Midbrain (tissue), 1 donor: ENCODE data around the gene INVS.
A peak's percentile ranks its signal among the peaks of the same experiment; 100 is the strongest.
"Not testable (repeated sequence)": the region's sequence is repeated elsewhere in the genome, so short reads cannot be mapped to it uniquely, and the experiment has no call there.

Experiments
- DNase-seq: peaks from one replicate; lab custom pipeline; 2025; lab: John Stamatoyannopoulos, UW

The INVS gene

DNA sequence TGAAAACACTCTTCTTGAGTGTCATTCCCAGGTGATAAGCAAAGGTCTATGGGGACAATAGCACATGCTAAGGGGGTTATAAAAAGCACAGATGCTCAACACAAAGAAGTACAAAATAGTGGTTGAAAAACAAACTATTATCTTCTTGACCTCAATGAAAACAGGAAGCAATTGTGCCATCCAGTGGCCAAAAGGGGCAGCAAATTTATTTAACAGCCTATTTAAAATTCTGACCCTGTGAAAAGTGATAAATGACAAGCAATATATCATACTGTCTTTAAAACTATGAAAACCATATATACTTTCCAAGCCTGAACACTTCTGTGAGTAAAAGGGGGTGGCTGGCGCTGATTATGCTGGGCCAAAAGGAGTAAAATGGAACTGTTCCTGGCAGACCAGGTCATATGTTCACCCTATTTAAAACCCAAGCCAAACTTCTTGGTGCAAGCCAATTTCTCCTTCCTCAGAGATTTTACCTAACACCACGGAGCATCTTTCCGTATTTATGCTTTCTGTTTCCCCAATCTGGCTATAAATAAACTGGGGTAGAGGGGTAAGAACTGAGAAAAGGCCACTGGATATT, 224.0 kb downstream of the INVS start:
- DNase-seq = peak; percentile 45

DNA sequence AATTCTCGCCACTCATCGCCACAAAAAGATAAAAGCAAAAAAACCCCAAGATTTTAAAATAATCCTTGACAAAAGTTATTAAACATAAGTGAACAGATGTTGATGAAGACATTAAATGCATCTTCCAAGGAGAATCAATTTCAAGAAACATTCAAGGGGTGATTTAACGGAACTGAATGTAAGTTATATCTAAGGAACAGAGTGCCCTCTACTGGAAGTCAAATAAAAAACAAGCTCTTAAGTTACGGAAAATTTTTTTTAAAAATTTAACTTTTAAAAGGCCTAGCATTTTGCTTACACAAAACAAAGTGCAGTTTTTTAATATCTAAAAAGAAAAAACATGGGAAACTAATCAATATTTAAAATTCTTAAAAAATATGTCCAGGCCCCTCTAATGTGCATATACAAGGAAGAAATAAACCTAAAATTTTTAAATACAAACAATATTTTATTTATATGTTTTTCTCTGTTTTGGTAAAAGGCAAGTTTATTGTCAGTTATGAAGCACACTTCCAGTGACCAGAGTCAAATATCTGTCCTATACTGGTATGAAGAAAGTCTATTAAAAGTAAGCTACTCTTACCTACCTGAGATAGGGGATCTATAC, 225.7 kb downstream of the INVS start:
- peak; percentile 26 for DNase-seq

DNA sequence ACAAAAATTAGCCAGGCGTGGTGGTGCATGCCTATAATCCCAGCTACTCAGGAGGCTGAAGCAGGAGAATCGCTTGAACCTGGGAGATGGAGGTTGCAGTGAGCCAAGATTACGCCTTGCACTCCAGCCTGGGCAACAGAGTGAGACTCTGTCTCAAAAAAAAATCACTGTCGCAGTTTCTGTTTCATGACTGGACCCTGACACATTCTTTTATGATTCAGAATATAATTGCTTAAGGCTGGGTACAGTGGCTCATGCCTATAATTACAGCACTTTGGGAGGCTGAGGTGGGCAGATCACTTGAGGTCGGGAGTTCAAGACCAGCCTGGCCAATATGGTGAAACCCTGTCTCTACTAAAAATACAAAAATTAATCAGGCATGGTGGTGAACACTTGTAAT, 239.7 kb downstream of the INVS start:
- not testable (repeated sequence) for DNase-seq

DNA sequence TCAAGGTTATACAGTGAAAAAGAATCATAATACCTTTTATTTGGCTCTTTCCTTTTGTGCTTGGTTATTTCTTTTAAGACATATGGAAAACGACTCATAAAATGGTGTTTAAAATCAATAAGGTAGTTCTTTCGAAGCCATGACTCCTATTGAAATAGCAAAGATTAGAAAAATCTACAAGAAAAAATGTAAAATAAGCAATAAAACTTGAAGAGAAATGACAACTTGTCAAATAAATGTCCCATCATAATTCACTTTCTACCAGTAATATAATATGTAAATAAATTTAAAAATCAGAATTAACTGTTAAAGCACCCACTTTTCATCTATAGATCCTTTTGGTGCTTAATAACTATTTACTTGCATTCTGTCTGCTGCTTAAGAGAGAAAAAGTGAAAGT, 241.2 kb downstream of the INVS start:
- DNase-seq = no peak

DNA sequence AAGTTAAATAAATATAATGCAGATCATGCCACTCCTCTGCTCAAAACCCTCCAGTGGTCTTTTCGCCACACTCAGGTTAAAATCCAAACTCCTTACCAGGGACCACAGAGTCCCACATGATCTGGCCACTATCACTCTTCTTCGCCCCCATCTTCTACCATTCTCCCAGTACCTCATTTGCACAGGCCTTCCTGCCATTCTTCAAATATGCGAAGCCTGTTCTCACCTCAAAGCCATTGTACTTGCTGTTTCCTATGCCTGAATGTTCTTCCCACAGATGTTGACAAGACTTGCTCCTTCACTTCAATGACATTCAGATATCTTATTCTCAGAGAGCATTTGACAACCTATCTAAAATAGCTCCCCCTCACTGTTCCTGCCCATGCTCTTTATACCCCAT, 242.8 kb downstream of the INVS start:
- DNase-seq = no peak

DNA sequence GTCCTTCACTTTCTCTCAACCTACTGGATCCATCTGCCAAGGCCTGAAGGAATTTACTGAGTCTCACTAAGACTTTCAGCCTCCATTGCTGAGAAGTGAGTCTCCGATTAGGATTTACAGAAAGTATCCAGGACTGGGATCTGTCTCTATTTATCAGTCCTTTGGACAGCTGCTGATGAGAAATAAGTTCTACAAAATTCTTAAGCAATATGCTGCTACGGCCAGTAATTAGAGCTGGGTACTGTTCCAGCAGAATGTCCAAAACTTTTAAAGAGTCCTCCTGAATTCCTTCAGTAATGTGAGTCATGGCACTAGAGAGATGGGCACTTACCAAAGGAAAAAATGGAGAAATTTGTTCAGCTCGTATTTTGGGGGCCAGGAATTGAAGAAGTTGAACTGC, 247.8 kb downstream of the INVS start:
- DNase-seq = no peak

DNA sequence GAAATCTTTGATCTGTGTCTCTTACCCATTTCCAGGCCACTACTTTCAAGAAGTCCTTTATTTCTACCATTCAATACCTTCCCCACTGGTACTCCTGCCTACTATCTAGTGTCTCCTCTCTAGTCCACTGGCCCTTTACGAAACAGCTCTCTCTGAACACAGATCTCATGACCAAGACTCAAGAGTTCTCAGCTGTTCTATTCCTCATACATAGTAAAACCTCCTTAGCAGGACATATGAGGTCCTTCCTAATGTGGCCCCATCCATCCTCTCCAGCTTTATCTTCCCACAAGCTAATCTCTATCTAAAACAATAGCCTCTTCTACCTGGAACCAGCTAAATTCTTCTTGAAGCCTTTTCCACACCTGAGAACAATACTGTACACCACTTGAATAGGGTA, 251.1 kb downstream of the INVS start:
- DNase-seq = no peak
